Neural cell (in vitro differentiated cells): ENCODE results near the gene AMPH.

ENCODE experiments used
- CTCF ChIP-seq: fragments of 450-650 bp; IDR thresholded peaks from 2 replicates; pipeline ENCODE4 v1.5.1; 2014; ENCODE audit warnings: antibody characterized with exemption, mild to moderate bottlenecking, moderate library complexity; ENCODE audit not compliant: poor library complexity, severe bottlenecking
- EP300 ChIP-seq: fragments of 450-650 bp; conservative IDR thresholded peaks from 2 replicates; pipeline ENCODE4 v1.6.1; 2014; ENCODE audit warnings: antibody characterized with exemption, mild to moderate bottlenecking, moderate library complexity; ENCODE audit not compliant: poor library complexity, severe bottlenecking
- EZH2 ChIP-seq: fragments of 200-600, 300-800 bp; shearing (Covaris generic), sonication (generic); IDR thresholded peaks from 2 replicates; pipeline ENCODE4 v1.6.1; 2014; ENCODE audit warnings: antibody characterized with exemption, low read length, borderline replicate concordance, mild to moderate bottlenecking; ENCODE audit not compliant: insufficient read depth, poor library complexity, severe bottlenecking
- POLR2AphosphoS5 ChIP-seq: IDR thresholded peaks from 2 replicates; pipeline ENCODE4 v1.6.1; 2012
- RAD21 ChIP-seq: fragments of 450-650 bp; conservative IDR thresholded peaks from 2 replicates; pipeline ENCODE4 v1.6.1; 2014; ENCODE audit warnings: antibody characterized with exemption, mild to moderate bottlenecking, moderate library complexity
- REST ChIP-seq: IDR thresholded peaks from 2 replicates; pipeline ENCODE4 v1.6.1; 2012; ENCODE audit warnings: borderline replicate concordance

GRCh38 chr7:38428041-38428440 is 203.1 kb downstream of the AMPH start:
- no peak for TF ChIP-seq POLR2AphosphoS5
- TF ChIP-seq CTCF, result no peak
- no peak for TF ChIP-seq EZH2
- no peak for TF ChIP-seq RAD21
- TF ChIP-seq EP300, result no peak
- TF ChIP-seq REST, result no peak
